Measurements from ENCODE around the gene SEC14L5. TPM values are rescaled to one million over a fixed set of nuclear protein-coding genes. Genes with fewer than 3 reads are reported as not detected.

SEC14L5 gene
- total RNA-seq, 1 experiment from 2014 or later = 1.8 TPM

- Histone ChIP-seq H3K4me1 (replicated peaks; ENCODE audit: insufficient read depth) (peaks cover 76% of the 10 kb centered on the region), H3K36me3 (ENCODE audit: low read depth) (peaks cover 4% of the 10 kb centered on the region; the same call in 1 of the 2 replicates), H3K9me2 (ENCODE audit: insufficient read depth) (no peaks in the 10 kb centered on the region), H3K27me3 (ENCODE audit: insufficient read depth, low read depth) (no peaks in the 10 kb centered on the region), H3K4me2 (peak overlapping the region; percentile 67), H3K79me2 (ENCODE audit: low read depth) (peaks cover 54% of the 10 kb centered on the region), H3K9me3 (ENCODE audit: insufficient read depth, low read depth) (no peaks in the 10 kb centered on the region), H3K4me3 (no peak overlapping the region), H3K27ac (peak overlapping the region; percentile 89), H4K20me1 (ENCODE audit: insufficient read depth) (no peaks in the 10 kb centered on the region), H2AFZ (no peak overlapping the region), H3F3A (ENCODE audit: insufficient read depth, low read depth) (peaks cover 77% of the 10 kb centered on the region)
- CTCF ChIA-PET = no interaction called here
- BruUV-seq (replicated peaks) = no TSS peak
- POLR2A ChIA-PET (ENCODE audit: unreplicated experiment) = interaction anchor here (0.6 kb wide), 1 partner anchor 19 kb away, joined by 3 read pairs; no protein-coding TSS in a partner anchor
- intact Hi-C loops (cut with micrococcal nuclease; ENCODE audit: unreplicated experiment) = loop anchor here (1.0 to 5.0 kb wide), 2 partner anchors 20 to 42 kb away; partner anchors contain the start of gene SEC14L5
- TF ChIP-seq CTCF (conservative IDR thresholded peaks at IDR 0.05) = no peak
- no peak for TF ChIP-seq EZH2 (IDR thresholded peaks at IDR 0.05; ENCODE audit: low read depth)
- DNase-seq = peak; percentile 76 to 95
Measured at GRCh38 chr16:4915226-4915761, 42.8 kb upstream of the SEC14L5 start.

- peaks cover 76% of the 10 kb centered on the region for H3K4me1 ChIP-seq (replicated peaks; ENCODE audit: insufficient read depth)
- no peaks in the 10 kb centered on the region for H3K9me3 ChIP-seq (ENCODE audit: insufficient read depth, low read depth)
- peaks cover 55% of the 10 kb centered on the region for H3K79me2 ChIP-seq (ENCODE audit: low read depth)
- no TSS peak for BruUV-seq (replicated peaks)
- H3F3A ChIP-seq (ENCODE audit: insufficient read depth, low read depth) = peaks cover 68% of the 10 kb centered on the region
- POLR2A ChIA-PET (ENCODE audit: unreplicated experiment) = no interaction called here
- no peaks in the 10 kb centered on the region for H3K9me2 ChIP-seq (ENCODE audit: insufficient read depth)
- H2AFZ ChIP-seq = no peak overlapping the region
- H3K36me3 ChIP-seq (ENCODE audit: low read depth) = no peaks in the 10 kb centered on the region; the same call in 1 of the 2 replicates
- intact Hi-C loops (cut with micrococcal nuclease; ENCODE audit: unreplicated experiment) = loop anchor here (5.0 kb wide), 1 partner anchor 40 kb away; the partner anchor contains the start of gene SEC14L5
- CTCF ChIA-PET = no interaction called here
- H3K4me2 ChIP-seq = peak overlapping the region; percentile 75
- DNase-seq = peak in 1 of 2 experiments; percentile 52
- peak overlapping the region; percentile 89 for H3K27ac ChIP-seq
- H3K4me3 ChIP-seq = 0 out of 2 replicates have a peak overlapping the region, but pooled peaks have one; percentile 4
- TF ChIP-seq EZH2 (IDR thresholded peaks at IDR 0.05; ENCODE audit: low read depth) = no peak
- TF ChIP-seq CTCF (conservative IDR thresholded peaks at IDR 0.05) = no peak
- H3K27me3 ChIP-seq (ENCODE audit: insufficient read depth, low read depth) = no peaks in the 10 kb centered on the region
- H4K20me1 ChIP-seq (ENCODE audit: insufficient read depth) = no peaks in the 10 kb centered on the region
Measured at GRCh38 chr16:4917117-4917516, 41.0 kb upstream of the SEC14L5 start.

DNA sequence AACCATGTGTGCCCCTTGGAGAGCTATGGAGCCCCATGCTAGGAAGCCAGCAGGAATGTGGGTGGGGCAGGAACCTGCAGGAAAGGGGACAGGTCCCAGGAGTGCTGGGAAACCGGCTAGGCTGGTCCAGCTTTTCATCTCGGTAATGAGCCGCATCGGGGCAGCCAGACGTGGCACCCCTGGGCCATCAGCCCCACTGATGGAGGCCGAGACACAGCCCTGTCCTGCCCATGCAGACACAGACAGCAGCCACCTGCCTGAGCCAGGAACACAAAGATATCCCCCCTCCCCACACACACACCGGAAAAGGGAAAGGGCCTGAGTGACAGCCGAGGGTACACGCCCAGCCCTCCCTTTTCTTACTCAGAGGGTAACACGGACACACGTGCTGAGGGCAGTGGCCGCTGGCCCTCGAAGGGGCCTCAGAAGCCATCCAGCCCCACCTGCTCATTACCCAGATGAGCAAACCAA is 39.3 kb upstream of the SEC14L5 start:
- BruUV-seq (replicated peaks) = no TSS peak
- H3K4me3 ChIP-seq = no peak overlapping the region
- POLR2A ChIA-PET (ENCODE audit: unreplicated experiment) = interaction anchor here (0.5 to 1.1 kb wide), 7 partner anchors 11 to 184 kb away, joined by 3 to 9 read pairs (median 4); partner anchors contain the start of genes DNAAF8 and SEC14L5
- peaks cover 6% of the 10 kb centered on the region; the same call in 1 of the 2 replicates for H3K36me3 ChIP-seq (ENCODE audit: low read depth)
- TF ChIP-seq EZH2 (IDR thresholded peaks at IDR 0.05; ENCODE audit: low read depth) = no peak
- peaks cover 72% of the 10 kb centered on the region for H3K79me2 ChIP-seq (ENCODE audit: low read depth)
- H3F3A ChIP-seq (ENCODE audit: insufficient read depth, low read depth) = peaks cover 58% of the 10 kb centered on the region
- H3K9me2 ChIP-seq (ENCODE audit: insufficient read depth) = no peaks in the 10 kb centered on the region
- peaks cover 75% of the 10 kb centered on the region for H3K4me1 ChIP-seq (replicated peaks; ENCODE audit: insufficient read depth)
- no peaks in the 10 kb centered on the region for H3K9me3 ChIP-seq (ENCODE audit: insufficient read depth, low read depth)
- peak overlapping the region; percentile 89 for H3K27ac ChIP-seq
- H2AFZ ChIP-seq = no peak overlapping the region
- peak overlapping the region; percentile 75 for H3K4me2 ChIP-seq
- intact Hi-C loops (cut with micrococcal nuclease; ENCODE audit: unreplicated experiment) = loop anchor here (1.0 to 5.0 kb wide), 2 partner anchors 26 to 38 kb away; partner anchors contain the start of gene SEC14L5
- DNase-seq = peak; percentile 90 to 97
- no peaks in the 10 kb centered on the region for H3K27me3 ChIP-seq (ENCODE audit: insufficient read depth, low read depth)
- no peaks in the 10 kb centered on the region for H4K20me1 ChIP-seq (ENCODE audit: insufficient read depth)
- CTCF ChIA-PET = interaction anchor here (0.6 to 0.7 kb wide), 3 partner anchors 17 to 147 kb away, joined by 3 to 5 read pairs (median 5); no protein-coding TSS in a partner anchor
